Stimulated activated naive CD8-positive, alpha-beta T cell treated with anti-CD3 and anti-CD28 coated beads, Interleukin-15, amount 100 ng/mL, for 72 hours (primary cell): Measurements from ENCODE around the gene IFIT3.
A peak's percentile ranks its signal among the peaks of the same experiment; 100 is the strongest.
"Not testable (repeated sequence)": the region's sequence is repeated elsewhere in the genome, so short reads cannot be mapped to it uniquely, and the experiment has no call there.

Experiments used
- ATAC-seq: fragments of 150-1000 bp; cut with Tn5 transposase; 2 replicates; pipeline ENCODE4 v1.10.0; 2021; ENCODE audit warnings: mild to moderate bottlenecking, moderate library complexity
- DNase-seq, 2 donors: peaks; one replicate each; pipeline ENCODE4 v3.0.0; 2021 to 2022
- H3K27ac Mint-ChIP-seq, 2 donors: one replicate each; pipeline ENCODE4 v1.8.0; 2022; ENCODE audit warnings: mild to moderate bottlenecking in 2 of 2, mixed read lengths in 2 of 2, moderate library complexity in 2 of 2
- H3K27me3 Mint-ChIP-seq: one replicate; pipeline ENCODE4 v1.8.0; 2022; ENCODE audit warnings: mixed read lengths
- H3K4me1 Mint-ChIP-seq: one replicate; pipeline ENCODE4 v1.8.0; 2022; ENCODE audit warnings: mild to moderate bottlenecking, mixed read lengths
- H3K4me3 Mint-ChIP-seq, 2 donors: one replicate each; pipeline ENCODE4 v1.8.0; 2022; ENCODE audit warnings: mild to moderate bottlenecking in 2 of 2, mixed read lengths in 2 of 2, moderate library complexity in 1 of 2
- H3K9me3 Mint-ChIP-seq, 2 donors: one replicate each; pipeline ENCODE4 v1.8.0; 2022; ENCODE audit warnings: mixed read lengths in 2 of 2

IFIT3 gene

GRCh38 chr10:89339875-89340274, 12.1 kb downstream of the IFIT3 start:
- DNase-seq = no peak
- Mint-ChIP-seq H3K27ac (no peak overlapping the region), H3K9me3 (no peaks in the 10 kb centered on the region), H3K4me1 (peaks cover 21% of the 10 kb centered on the region), H3K27me3 (peaks cover 76% of the 10 kb centered on the region), H3K4me3 (no peak overlapping the region)
- no peak for ATAC-seq

GRCh38 chr10:89341649-89342048, 13.9 kb downstream of the IFIT3 start:
- Mint-ChIP-seq H3K4me3 (no peak overlapping the region), H3K27me3 (peaks cover 64% of the 10 kb centered on the region), H3K9me3 (no peaks in the 10 kb centered on the region), H3K4me1 (peaks cover 17% of the 10 kb centered on the region), H3K27ac (no peak overlapping the region)
- no peak for DNase-seq
- no peak for ATAC-seq

GRCh38 chr10:89342206-89342958, 14.6 kb downstream of the IFIT3 start:
- no peaks in the 10 kb centered on the region for H3K9me3 Mint-ChIP-seq
- no peak for DNase-seq
- no peak for ATAC-seq
- no peak overlapping the region for H3K4me3 Mint-ChIP-seq
- H3K27ac Mint-ChIP-seq = no peak overlapping the region
- peaks cover 11% of the 10 kb centered on the region for H3K4me1 Mint-ChIP-seq
- H3K27me3 Mint-ChIP-seq = peaks cover 66% of the 10 kb centered on the region

- ATAC-seq (no peak), DNase-seq (no peak)
- Mint-ChIP-seq H3K9me3 (no peaks in the 10 kb centered on the region), H3K27ac (no peak overlapping the region), H3K4me3 (no peak overlapping the region), H3K4me1 (peaks cover 6% of the 10 kb centered on the region), H3K27me3 (peaks cover 66% of the 10 kb centered on the region)
These were observed 15.4 kb downstream of the IFIT3 start for GRCh38 chr10:89343089-89343767.

GRCh38 chr10:89344156-89344555, 16.4 kb downstream of the IFIT3 start:
- Mint-ChIP-seq H3K27ac (no peak overlapping the region), H3K9me3 (no peaks in the 10 kb centered on the region), H3K27me3 (peaks cover 61% of the 10 kb centered on the region), H3K4me3 (no peak overlapping the region), H3K4me1 (peaks cover 6% of the 10 kb centered on the region)
- ATAC-seq = no peak
- no peak for DNase-seq

- DNase-seq = no peak
- Mint-ChIP-seq H3K4me3 (no peak overlapping the region), H3K27me3 (peaks cover 60% of the 10 kb centered on the region), H3K27ac (no peak overlapping the region), H3K4me1 (peaks cover 8% of the 10 kb centered on the region), H3K9me3 (no peaks in the 10 kb centered on the region)
- ATAC-seq = no peak
These were observed 17.7 kb downstream of the IFIT3 start for GRCh38 chr10:89345367-89346000.

- H3K4me1 Mint-ChIP-seq = peaks cover 20% of the 10 kb centered on the region
- H3K27ac Mint-ChIP-seq = no peak overlapping the region
- DNase-seq (no peak), ATAC-seq (no peak)
- peaks cover 53% of the 10 kb centered on the region for H3K27me3 Mint-ChIP-seq
- H3K4me3 Mint-ChIP-seq = no peak overlapping the region
- H3K9me3 Mint-ChIP-seq = no peaks in the 10 kb centered on the region
These were observed 18.8 kb downstream of the IFIT3 start for GRCh38 chr10:89346405-89347254.

GRCh38 chr10:89347701-89348457, 20.1 kb downstream of the IFIT3 start:
- no peak overlapping the region for H3K4me3 Mint-ChIP-seq
- peaks cover 55% of the 10 kb centered on the region for H3K27me3 Mint-ChIP-seq
- H3K27ac Mint-ChIP-seq = no peak overlapping the region
- no peak for ATAC-seq
- no peaks in the 10 kb centered on the region for H3K9me3 Mint-ChIP-seq
- peaks cover 29% of the 10 kb centered on the region for H3K4me1 Mint-ChIP-seq
- DNase-seq = no peak

GRCh38 chr10:89348481-89348880, 20.7 kb downstream of the IFIT3 start:
- ATAC-seq (no peak), DNase-seq (no peak)
- Mint-ChIP-seq H3K27me3 (peaks cover 55% of the 10 kb centered on the region), H3K9me3 (no peaks in the 10 kb centered on the region), H3K27ac (no peak overlapping the region), H3K4me3 (no peak overlapping the region), H3K4me1 (peaks cover 29% of the 10 kb centered on the region)

GRCh38 chr10:89348975-89349374, 21.2 kb downstream of the IFIT3 start:
- peaks cover 29% of the 10 kb centered on the region for H3K4me1 Mint-ChIP-seq
- H3K27ac Mint-ChIP-seq = no peak overlapping the region
- no peak overlapping the region for H3K4me3 Mint-ChIP-seq
- ATAC-seq = no peak
- DNase-seq = no peak
- H3K27me3 Mint-ChIP-seq = peaks cover 55% of the 10 kb centered on the region
- H3K9me3 Mint-ChIP-seq = no peaks in the 10 kb centered on the region

GRCh38 chr10:89350631-89351315, 23.0 kb downstream of the IFIT3 start:
- Mint-ChIP-seq H3K27me3 (peaks cover 62% of the 10 kb centered on the region), H3K4me1 (peaks cover 29% of the 10 kb centered on the region), H3K4me3 (peak overlapping the region in 1 of 2 donors; percentile 11)
- not testable (repeated sequence) for H3K27ac Mint-ChIP-seq, DNase-seq, H3K9me3 Mint-ChIP-seq
- peak; percentile 6 for ATAC-seq

- ATAC-seq (peak; percentile 95), DNase-seq (peak in 1 of 2 donors; percentile 39)
- Mint-ChIP-seq H3K4me3 (no peak overlapping the region), H3K9me3 (no peaks in the 10 kb centered on the region), H3K27ac (no peak overlapping the region), H3K4me1 (peaks cover 27% of the 10 kb centered on the region), H3K27me3 (peaks cover 58% of the 10 kb centered on the region)
These were observed 23.6 kb downstream of the IFIT3 start for GRCh38 chr10:89351412-89351779.

- Mint-ChIP-seq H3K4me3 (no peak overlapping the region), H3K9me3 (no peaks in the 10 kb centered on the region), H3K27ac (no peak overlapping the region), H3K4me1 (peaks cover 23% of the 10 kb centered on the region), H3K27me3 (peaks cover 53% of the 10 kb centered on the region)
- ATAC-seq (no peak), DNase-seq (no peak)
These were observed 24.2 kb downstream of the IFIT3 start for GRCh38 chr10:89351780-89352597.

- H3K4me3 Mint-ChIP-seq = no peak overlapping the region
- no peak overlapping the region for H3K27ac Mint-ChIP-seq
- no peaks in the 10 kb centered on the region for H3K9me3 Mint-ChIP-seq
- peaks cover 23% of the 10 kb centered on the region for H3K4me1 Mint-ChIP-seq
- H3K27me3 Mint-ChIP-seq = peaks cover 50% of the 10 kb centered on the region
- DNase-seq (no peak), ATAC-seq (no peak)
These were observed 25.0 kb downstream of the IFIT3 start for GRCh38 chr10:89352802-89353201.
